Stimulated activated CD8-positive, alpha-beta memory T cell treated with anti-CD3 and anti-CD28 coated beads, Interleukin-2, amount 100 ng/mL, for 48 hours (primary cell): ENCODE results near the gene SEC22B.
A peak's percentile ranks its signal among the peaks of the same experiment; 100 is the strongest.
"Not testable (repeated sequence)": the region's sequence is repeated elsewhere in the genome, so short reads cannot be mapped to it uniquely, and the experiment has no call there.

Experiments
- DNase-seq, 2 donors: peaks; one replicate each; pipeline ENCODE4 v3.0.0-alpha.2; 2020; ENCODE audit warnings: low read depth in 2 of 2

The SEC22B gene

DNA sequence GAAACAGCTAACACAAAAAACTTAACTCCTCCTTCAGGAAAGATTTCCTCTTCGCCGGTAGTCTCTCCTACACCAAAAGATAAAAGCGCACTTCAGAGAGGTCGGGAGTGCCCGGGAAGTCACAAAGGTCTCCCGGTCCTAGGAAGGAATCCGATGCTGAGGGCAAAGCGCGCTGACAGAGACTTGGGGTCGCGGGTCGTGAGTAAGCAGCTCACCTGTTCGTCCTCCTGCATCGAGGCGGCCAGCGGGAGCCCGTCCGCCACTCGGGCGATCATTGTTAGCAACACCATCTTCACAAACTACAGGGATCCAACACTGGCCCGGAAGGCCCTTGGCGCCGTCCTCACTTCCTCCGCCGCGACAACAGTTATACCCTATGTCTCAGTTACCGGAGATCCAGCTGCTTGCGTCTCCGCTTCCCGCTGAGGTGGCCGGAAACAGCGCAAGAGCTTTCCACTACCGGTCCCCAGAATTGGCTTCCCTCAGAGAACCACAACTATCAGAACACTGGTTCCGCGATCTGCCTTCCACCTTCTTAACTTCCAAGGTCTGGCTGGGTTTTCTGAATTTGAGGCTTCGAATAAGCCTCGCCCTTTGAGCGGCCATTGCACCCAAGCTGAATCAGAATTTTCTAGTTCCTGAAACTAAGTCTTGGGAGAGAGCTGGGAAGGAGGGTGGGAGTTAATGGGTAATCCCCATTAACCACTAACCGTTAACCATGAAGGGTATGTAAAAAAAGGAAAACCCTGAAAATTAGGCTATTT lies at the start of gene SEC22B:
Gene SEC22B, minus strand, starts transcription at position 429 of the 764 bp plus-strand sequence. Its CDS starts 139 bp downstream, at position 290.
- DNase-seq: peak; percentile 69 to 78

DNA sequence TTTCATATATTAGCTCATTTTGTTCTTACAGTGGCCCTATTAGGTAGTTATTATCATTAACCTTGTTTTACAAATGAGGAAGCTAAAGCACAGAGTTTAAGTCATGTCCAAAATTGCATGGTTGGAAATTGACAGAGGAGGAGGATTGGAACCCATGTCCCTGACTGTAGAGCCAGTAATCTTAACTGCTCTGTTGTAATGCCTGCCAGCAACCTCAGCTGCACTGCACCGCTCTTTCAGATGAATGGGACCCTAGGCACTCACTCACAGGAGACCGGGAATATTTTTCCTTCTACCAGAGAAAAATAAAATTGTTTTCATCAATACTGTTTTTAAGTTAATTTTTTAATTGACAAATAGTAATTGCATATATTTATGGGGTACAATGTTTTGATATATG lies 41.6 kb upstream of the SEC22B start:
- DNase-seq: not testable (repeated sequence)

- not testable (repeated sequence) for DNase-seq
Measured at GRCh38 chr1:120217175-120217929, 41.0 kb upstream of the SEC22B start.

DNA sequence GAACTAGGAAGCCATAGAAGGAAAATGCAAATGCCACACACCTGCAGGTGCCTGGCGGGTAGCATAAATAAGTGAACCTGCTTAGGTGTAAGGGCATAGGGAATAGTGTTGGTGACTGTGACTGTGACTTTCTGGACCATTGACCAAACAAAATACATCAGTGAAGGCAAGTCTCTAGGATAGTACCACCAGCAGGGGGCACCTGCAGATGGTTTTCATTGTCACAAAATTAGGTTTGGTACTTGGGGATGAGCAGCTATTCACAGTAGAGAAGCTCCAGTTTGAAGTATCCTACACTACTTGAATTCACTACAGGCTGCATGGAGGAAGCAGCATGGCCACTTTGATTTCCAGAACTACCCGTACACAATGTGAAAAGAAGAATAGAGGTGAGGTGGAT lies 37.3 kb upstream of the SEC22B start:
- DNase-seq: not testable (repeated sequence)

- DNase-seq: not testable (repeated sequence)
Measured at GRCh38 chr1:120210754-120211153, 34.4 kb upstream of the SEC22B start.

DNA sequence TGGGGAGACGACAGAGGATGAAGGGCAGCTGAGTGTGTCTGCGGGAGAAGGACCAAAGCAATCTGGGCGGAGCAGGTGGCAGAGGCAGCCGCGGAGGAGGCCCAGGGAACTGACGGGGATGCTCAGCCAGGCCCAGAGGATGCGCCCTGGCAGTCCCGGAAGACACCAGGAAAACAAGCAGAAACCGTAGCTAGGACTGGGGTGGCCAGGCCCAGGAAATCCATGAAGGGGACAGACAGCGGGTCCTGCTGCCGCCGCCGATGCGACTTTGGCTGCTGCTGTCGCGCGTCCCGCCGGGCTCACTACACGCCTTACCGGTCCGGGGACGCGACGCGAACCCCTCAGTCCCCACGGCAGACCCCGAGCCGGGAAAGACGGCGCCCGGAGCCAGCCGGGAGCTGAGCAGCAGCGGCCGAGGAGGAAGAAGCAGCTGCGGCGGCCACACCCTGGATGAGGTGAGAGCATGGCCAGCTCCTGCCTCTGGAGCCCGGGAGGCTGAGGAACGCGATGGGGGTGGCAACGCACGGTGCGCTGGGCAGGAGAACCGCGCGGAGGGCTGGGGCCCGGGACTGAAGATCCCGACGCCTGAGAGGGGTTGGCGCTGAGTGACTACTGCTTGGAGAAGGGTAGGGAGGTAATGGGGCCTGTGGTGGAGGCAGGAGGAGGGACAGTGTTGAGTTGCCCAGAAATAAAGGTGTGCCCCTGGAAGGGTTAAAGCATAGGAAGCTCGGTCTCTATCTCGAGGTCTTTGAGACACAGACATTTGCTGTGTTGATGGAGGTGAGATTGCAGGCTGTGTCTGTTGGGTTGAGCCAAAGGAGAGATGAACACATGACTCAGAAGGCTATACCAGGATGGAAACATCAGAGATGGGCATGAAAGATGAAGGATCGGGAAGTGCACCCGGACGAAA lies 20.8 kb upstream of the SEC22B start:
- not testable (repeated sequence) for DNase-seq

DNA sequence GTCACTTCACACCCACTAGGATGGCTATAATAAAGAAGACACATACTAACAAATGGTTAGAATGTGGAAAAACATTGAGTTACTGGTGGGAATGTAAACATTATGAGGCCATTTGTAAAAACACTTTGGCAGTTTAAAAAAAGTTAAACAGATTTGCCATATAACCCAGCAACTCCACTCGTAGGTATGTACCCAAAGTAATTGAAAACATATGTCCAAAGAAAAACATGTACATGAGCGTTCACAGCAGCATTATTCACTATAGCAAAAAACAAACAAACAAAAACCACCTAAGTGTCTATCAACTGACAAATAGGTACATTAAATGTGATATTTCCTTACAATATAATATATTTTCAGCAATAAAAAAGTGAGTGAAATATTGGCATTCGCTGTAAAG lies 12.3 kb upstream of the SEC22B start:
- not testable (repeated sequence) for DNase-seq

- not testable (repeated sequence) for DNase-seq
Measured at GRCh38 chr1:120182176-120182707, 5.9 kb upstream of the SEC22B start.

GRCh38 chr1:120179811-120180690 lies 3.7 kb upstream of the SEC22B start:
- DNase-seq: not testable (repeated sequence)

DNA sequence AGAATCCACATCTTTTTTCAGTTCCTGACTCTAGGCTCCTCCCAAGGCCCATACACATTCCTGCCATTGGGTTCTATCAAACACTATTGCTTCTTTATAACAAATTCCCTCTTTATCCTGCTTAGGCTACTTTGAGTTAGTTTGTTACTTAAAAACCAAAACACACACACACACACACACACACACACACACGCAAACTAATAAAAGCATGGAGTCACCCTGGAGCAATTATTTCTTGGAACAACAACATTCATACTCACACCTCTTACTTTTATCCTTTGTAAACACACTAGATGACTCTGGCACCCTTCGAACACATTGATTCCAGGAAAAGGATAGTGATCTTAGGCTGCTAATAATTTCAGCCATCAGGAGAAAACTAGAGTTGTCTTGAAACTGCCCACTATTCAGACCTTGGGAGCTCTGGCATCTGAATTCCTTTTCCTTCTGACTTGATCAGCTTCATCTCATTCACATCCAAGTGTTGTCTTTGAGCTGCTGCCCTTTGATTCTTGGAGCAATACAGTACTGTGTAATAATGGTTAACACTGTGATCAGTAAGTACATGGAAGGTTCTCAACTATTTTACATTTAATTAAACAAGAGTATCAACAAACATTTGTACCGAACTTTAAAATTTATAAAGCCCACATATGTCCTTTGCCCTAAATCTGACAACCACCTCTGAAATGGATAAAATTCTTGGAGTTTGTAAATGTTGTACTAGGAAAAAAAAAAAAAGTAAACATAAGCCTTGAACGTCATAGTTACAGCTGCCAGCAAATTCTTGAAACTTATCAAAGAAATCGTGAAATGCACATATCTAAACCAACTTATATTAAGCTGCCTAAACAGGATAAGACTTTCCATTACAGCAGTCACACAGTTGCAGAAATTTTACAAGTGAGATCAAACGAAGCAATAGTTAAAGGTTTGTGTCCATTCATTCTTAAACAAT lies 2.8 kb upstream of the SEC22B start:
- DNase-seq: no peak

GRCh38 chr1:120178058-120178457 lies 1.7 kb upstream of the SEC22B start:
- DNase-seq: not testable (repeated sequence)

- not testable (repeated sequence) for DNase-seq
Measured at GRCh38 chr1:120175688-120176087, 632 bp downstream of the SEC22B start.

- DNase-seq: not testable (repeated sequence)
Measured at GRCh38 chr1:120164761-120165160, 11.6 kb downstream of the SEC22B start.

- DNase-seq: not testable (repeated sequence)
Measured at GRCh38 chr1:120162015-120162414, 14.3 kb downstream of the SEC22B start.

DNA sequence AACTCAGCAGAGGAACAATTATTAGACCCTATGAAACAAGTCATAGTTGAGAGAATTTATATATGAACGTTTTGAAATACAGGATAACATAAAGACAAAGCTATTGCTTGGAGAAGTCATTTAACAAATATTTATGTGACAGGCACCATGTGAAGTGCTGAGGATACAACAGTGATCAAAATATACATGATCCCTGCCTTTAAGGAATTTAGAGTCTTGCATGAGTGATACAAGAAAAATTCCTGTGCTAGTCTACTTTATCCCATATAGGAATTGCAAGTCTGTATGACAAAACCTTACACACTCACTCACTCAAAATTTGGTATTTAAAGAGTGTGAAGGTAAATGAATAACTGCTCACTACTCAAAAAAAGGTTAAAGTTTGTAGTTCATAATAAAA lies 17.8 kb downstream of the SEC22B start:
- not testable (repeated sequence) for DNase-seq

GRCh38 chr1:120158086-120158485 lies 18.2 kb downstream of the SEC22B start:
- DNase-seq: not testable (repeated sequence)

DNA sequence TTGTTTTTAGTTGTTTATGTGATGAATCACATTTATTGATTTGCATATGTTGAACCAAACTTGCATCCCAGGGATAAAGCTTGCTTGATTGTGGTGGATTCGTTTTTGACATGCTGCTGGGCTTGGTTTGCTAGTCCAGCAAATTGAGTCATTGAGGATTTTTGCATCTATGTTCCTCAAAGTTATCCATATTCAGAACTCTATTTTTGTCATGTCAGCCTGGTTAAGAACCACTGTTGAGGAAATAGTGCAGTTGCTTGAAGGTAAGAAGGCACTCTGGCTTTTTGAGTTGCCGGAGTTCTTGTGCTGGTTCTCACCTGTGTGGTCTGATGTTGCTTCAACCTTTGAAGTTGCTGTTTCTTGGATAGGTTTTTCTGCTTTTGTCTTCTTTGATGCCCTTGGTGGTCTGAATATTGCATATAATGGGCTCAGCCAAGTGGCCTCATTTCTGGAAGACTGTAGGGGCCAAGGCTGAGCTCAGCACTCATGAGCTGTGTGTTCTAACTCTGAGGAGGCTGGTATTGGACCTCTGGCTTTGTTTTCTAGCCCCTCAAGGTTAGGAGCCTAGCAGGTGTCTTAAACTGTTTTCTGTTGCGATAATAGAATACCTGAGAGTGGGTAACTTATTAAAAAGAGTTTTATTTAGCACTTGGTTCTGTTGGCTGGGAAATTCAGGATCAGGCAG lies 26.0 kb downstream of the SEC22B start:
- DNase-seq: not testable (repeated sequence)

DNA sequence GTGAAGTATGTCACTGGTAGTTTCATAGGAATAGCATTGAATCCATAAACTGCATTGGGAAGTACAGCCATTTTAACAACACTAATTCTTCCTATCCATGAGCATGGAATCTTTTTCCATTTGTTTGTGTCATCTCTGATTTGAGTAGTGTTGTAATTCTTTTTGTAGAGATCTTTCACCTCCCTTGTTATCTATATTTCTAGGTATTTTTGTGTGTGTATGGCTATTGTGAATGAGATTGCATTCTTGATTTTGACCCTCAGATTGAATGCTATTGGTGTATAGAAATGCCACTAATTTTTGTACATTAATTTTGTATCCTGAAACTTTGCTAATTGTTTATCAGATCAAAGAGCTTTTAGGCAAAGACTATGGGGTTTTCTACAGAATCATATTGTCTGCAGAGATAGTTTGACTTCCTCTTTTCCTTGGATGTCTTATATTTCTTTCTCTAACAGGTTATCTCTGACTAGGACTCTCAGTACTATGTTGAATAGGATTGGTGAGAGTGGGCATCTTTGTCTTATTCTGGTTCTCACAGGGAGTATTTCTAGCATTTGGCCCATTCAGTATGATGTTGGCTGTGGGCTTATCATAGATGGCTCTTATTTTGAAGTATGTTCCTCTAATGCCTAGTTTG lies 26.8 kb downstream of the SEC22B start:
- DNase-seq: not testable (repeated sequence)
